Upper lobe of left lung (tissue), 6 donors: ENCODE results near the gene MOK. TPM values are rescaled to one million over a fixed set of nuclear protein-coding genes. Genes with fewer than 3 reads are reported as not detected.

ENCODE experiments used
- ATAC-seq, 2 donors: fragments of 200-7000 bp; cut with Tn5 transposase; one replicate each; pipeline ENCODE4 v1.9.1; 2022; ENCODE audit warnings: mild to moderate bottlenecking in 2 of 2, moderate library complexity in 2 of 2; ENCODE audit not compliant: low FRiP score in 2 of 2
- DNase-seq, 2 donors: peaks; one replicate each; pipeline ENCODE4 v3.0.0-alpha.2; 2019 to 2020
- H3K27ac ChIP-seq, 4 donors: fragments of 200-600 bp; sonication (generic); one replicate each; pipeline ENCODE4 v1.5.1; 2016 to 2019
- H3K27me3 ChIP-seq, 4 donors: fragments of 200-600 bp; sonication (generic); one replicate each; pipeline ENCODE4 v1.5.1; 2017 to 2019
- H3K36me3 ChIP-seq, 4 donors: fragments of 200-600 bp; sonication (generic); one replicate each; pipeline ENCODE4 v1.5.1; 2016 to 2019
- H3K4me1 ChIP-seq, 4 donors: fragments of 200-600 bp; sonication (generic); one replicate each; pipeline ENCODE4 v1.5.1; 2018 to 2019
- H3K4me3 ChIP-seq, 4 donors: fragments of 200-600 bp; sonication (generic); one replicate each; pipeline ENCODE4 v1.5.1; 2017 to 2019; ENCODE audit warnings: mild to moderate bottlenecking in 2 of 4, moderate library complexity in 1 of 4
- H3K9me3 ChIP-seq, 4 donors: fragments of 200-600 bp; sonication (generic); one replicate each; pipeline ENCODE4 v1.5.1; 2018 to 2019
- CTCF ChIP-seq, 6 experiments: fragments of 450-650 bp in 4 of 6; fragments of 200-600 bp in 2 of 6; sonication (generic) in 2 of 6; IDR thresholded peaks; one replicate each; pipeline ENCODE4 v1.5.1; 2016 to 2019; ENCODE audit warnings: antibody characterized with exemption in 6 of 6
- EP300 ChIP-seq, 4 donors: sonication (generic); formaldehyde crosslinking; IDR thresholded peaks; one replicate each; pipeline ENCODE4 v1.5.1; 2017; ENCODE audit warnings: antibody characterized with exemption in 4 of 4, control low read depth in 2 of 4
- POLR2A ChIP-seq, 4 donors: fragments of 450-650 bp; IDR thresholded peaks; one replicate each; pipeline ENCODE4 v1.5.1; 2016 to 2017; ENCODE audit warnings: antibody characterized with exemption in 4 of 4, mild to moderate bottlenecking in 2 of 4
- POLR2AphosphoS5 ChIP-seq, 2 donors: sonication (generic); formaldehyde crosslinking; IDR thresholded peaks; one replicate each; pipeline ENCODE4 v1.5.1; 2017; ENCODE audit warnings: antibody characterized with exemption in 2 of 2
- WGBS, 2 donors: methylation state at CpG; one replicate each; pipeline ENCODE4 v1.1.5; 2017 to 2018; 5-methylcytosine and 5-hydroxymethylcytosine counted together
- total RNA-seq, 6 donors: library from RNA; depleted of rRNA in 4 of 6; stranded (reverse); fragments of >200 nt in 4 of 6; gene quantifications; one replicate each; pipeline versions ENCODE4 v1.1.0 to v1.2.1, GENCODE V29; 2016 to 2021
- donor health status: DM: no; HTN: no; CAD: no; lungs with moderate emphysema.
- donor health status: DM: no; HTN: yes; CAD: no; lungs with severe emphysema.

MOK gene
- total RNA-seq, 6 donors from 2014 or later: 8.8 to 66.0 (median 29.4) TPM

GRCh38 chr14:102342238-102342637 is 37.3 kb upstream of the MOK start:
- no peak for TF ChIP-seq POLR2A (IDR thresholded peaks at IDR 0.05)
- TF ChIP-seq POLR2AphosphoS5 (IDR thresholded peaks at IDR 0.05): no peak
- TF ChIP-seq EP300 (IDR thresholded peaks at IDR 0.05): no peak
- TF ChIP-seq CTCF (IDR thresholded peaks at IDR 0.05): no peak
- no peaks in the 10 kb centered on the region for H3K9me3 ChIP-seq
- no peaks in the 10 kb centered on the region for H3K4me1 ChIP-seq
- H3K4me3 ChIP-seq: no peak overlapping the region
- H3K27ac ChIP-seq: no peak overlapping the region
- DNase-seq: no peak
- peaks cover 8 to 88% (median 68%) of the 10 kb centered on the region in 4 donors for H3K36me3 ChIP-seq
- no peak for ATAC-seq
- H3K27me3 ChIP-seq: no peaks in the 10 kb centered on the region
- 92 to 94% methylated on average over 5 of the region's 5 CpGs for WGBS, 2 donors

GRCh38 chr14:102341566-102341965 is 36.6 kb upstream of the MOK start:
- 90 to 95% methylated on average over 6 to 7 of the region's 8 CpGs for WGBS, 2 donors
- ATAC-seq: peak in 1 of 2 donors; percentile 34

GRCh38 chr14:102338724-102339123 is 33.8 kb upstream of the MOK start:
- WGBS, 2 donors: 90 to 93% methylated on average over 8 to 9 of the region's 9 CpGs
- Histone ChIP-seq H3K36me3 (peaks cover under 1 to 84% (median 47%) of the 10 kb centered on the region in 4 donors), H3K27ac (no peak overlapping the region), H3K4me1 (no peaks in the 10 kb centered on the region), H3K27me3 (no peaks in the 10 kb centered on the region), H3K4me3 (no peak overlapping the region), H3K9me3 (no peaks in the 10 kb centered on the region)
- TF ChIP-seq CTCF (IDR thresholded peaks at IDR 0.05) (no peak), POLR2A (IDR thresholded peaks at IDR 0.05) (no peak), POLR2AphosphoS5 (IDR thresholded peaks at IDR 0.05) (no peak), EP300 (IDR thresholded peaks at IDR 0.05) (no peak)
- ATAC-seq (no peak), DNase-seq (no peak)

More at GRCh38 chr14:102341566-102341965, 36.6 kb upstream of the MOK start:
- H3K4me3 ChIP-seq: no peak overlapping the region
- no peaks in the 10 kb centered on the region for H3K9me3 ChIP-seq
- DNase-seq: no peak
- H3K27ac ChIP-seq: no peak overlapping the region
- no peak for TF ChIP-seq POLR2A (IDR thresholded peaks at IDR 0.05)
- no peak for TF ChIP-seq POLR2AphosphoS5 (IDR thresholded peaks at IDR 0.05)
- TF ChIP-seq EP300 (IDR thresholded peaks at IDR 0.05): no peak
- no peak for TF ChIP-seq CTCF (IDR thresholded peaks at IDR 0.05)
- peaks cover 8 to 85% (median 67%) of the 10 kb centered on the region in 4 donors for H3K36me3 ChIP-seq
- H3K4me1 ChIP-seq: no peaks in the 10 kb centered on the region
- H3K27me3 ChIP-seq: no peaks in the 10 kb centered on the region

GRCh38 chr14:102335163-102335562 is 30.2 kb upstream of the MOK start:
- Histone ChIP-seq H3K4me1 (no peaks in the 10 kb centered on the region), H3K36me3 (peaks cover 0 to 66% (median 28%) of the 10 kb centered on the region in 4 donors), H3K27ac (no peak overlapping the region), H3K4me3 (no peak overlapping the region), H3K9me3 (no peaks in the 10 kb centered on the region), H3K27me3 (no peaks in the 10 kb centered on the region)
- no peak for TF ChIP-seq EP300 (IDR thresholded peaks at IDR 0.05)
- no peak for TF ChIP-seq POLR2A (IDR thresholded peaks at IDR 0.05)
- no peak for TF ChIP-seq POLR2AphosphoS5 (IDR thresholded peaks at IDR 0.05)
- no peak for TF ChIP-seq CTCF (IDR thresholded peaks at IDR 0.05)
- 98 to 100% methylated on average over 5 to 7 of the region's 7 CpGs for WGBS, 2 donors
- DNase-seq (no peak), ATAC-seq (no peak)
